Spleen (tissue), 7 donors: ENCODE data around the gene ENDOD1.

Experiments used
- CTCF ChIP-seq, 11 experiments: fragments of 200-600 bp in 7 of 11; fragments of 450-650 bp in 4 of 11; sonication (generic) in 4 of 11; IDR thresholded peaks in 8 of 11; conservative IDR thresholded peaks in 3 of 11; 1 replicate in 7 of 11; 2 replicates in 4 of 11; pipeline versions ENCODE4 v1.4.0 to v1.8.0; 2016 to 2021; ENCODE audit warnings: antibody characterized with exemption in 11 of 11, inconsistent platforms in 4 of 11, mild to moderate bottlenecking in 1 of 11
- POLR2A ChIP-seq, 3 donors: fragments of 450-650 bp; IDR thresholded peaks; one replicate each; pipeline ENCODE4 v1.5.1; 2017; ENCODE audit warnings: antibody characterized with exemption in 3 of 3, mild to moderate bottlenecking in 1 of 3
- POLR2AphosphoS5 ChIP-seq, 3 donors: sonication (generic); formaldehyde crosslinking; IDR thresholded peaks; one replicate each; pipeline ENCODE4 v1.5.1; 2017; ENCODE audit warnings: antibody characterized with exemption in 3 of 3
- donor health status: DM: no; HTN: no; CAD: no; lungs with moderate emphysema.
- donor health status: DM: no; HTN: no; CAD: no.
- donor health status: DM: no; HTN: no; CAD: no.

GRCh38 chr11:95091663-95092180 is 2.1 kb downstream of the ENDOD1 start:
- no peak for TF ChIP-seq CTCF (IDR thresholded peaks at IDR 0.05 in 8 of 11, conservative IDR thresholded peaks at IDR 0.05 in 3 of 11)
- no peak for TF ChIP-seq POLR2A (IDR thresholded peaks at IDR 0.05)
- TF ChIP-seq POLR2AphosphoS5 (IDR thresholded peaks at IDR 0.05) = no peak
